ENCODE results near the gene CTPS1. TPM values are rescaled to one million over a fixed set of nuclear protein-coding genes. Genes with fewer than 3 reads are reported as not detected.
A peak's percentile ranks its signal among the peaks of the same experiment; 100 is the strongest.

CTPS1 gene, protein sequence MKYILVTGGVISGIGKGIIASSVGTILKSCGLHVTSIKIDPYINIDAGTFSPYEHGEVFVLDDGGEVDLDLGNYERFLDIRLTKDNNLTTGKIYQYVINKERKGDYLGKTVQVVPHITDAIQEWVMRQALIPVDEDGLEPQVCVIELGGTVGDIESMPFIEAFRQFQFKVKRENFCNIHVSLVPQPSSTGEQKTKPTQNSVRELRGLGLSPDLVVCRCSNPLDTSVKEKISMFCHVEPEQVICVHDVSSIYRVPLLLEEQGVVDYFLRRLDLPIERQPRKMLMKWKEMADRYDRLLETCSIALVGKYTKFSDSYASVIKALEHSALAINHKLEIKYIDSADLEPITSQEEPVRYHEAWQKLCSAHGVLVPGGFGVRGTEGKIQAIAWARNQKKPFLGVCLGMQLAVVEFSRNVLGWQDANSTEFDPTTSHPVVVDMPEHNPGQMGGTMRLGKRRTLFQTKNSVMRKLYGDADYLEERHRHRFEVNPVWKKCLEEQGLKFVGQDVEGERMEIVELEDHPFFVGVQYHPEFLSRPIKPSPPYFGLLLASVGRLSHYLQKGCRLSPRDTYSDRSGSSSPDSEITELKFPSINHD
- total RNA-seq: 100 to 1,000 TPM; 100 to 102 TPM

DNA sequence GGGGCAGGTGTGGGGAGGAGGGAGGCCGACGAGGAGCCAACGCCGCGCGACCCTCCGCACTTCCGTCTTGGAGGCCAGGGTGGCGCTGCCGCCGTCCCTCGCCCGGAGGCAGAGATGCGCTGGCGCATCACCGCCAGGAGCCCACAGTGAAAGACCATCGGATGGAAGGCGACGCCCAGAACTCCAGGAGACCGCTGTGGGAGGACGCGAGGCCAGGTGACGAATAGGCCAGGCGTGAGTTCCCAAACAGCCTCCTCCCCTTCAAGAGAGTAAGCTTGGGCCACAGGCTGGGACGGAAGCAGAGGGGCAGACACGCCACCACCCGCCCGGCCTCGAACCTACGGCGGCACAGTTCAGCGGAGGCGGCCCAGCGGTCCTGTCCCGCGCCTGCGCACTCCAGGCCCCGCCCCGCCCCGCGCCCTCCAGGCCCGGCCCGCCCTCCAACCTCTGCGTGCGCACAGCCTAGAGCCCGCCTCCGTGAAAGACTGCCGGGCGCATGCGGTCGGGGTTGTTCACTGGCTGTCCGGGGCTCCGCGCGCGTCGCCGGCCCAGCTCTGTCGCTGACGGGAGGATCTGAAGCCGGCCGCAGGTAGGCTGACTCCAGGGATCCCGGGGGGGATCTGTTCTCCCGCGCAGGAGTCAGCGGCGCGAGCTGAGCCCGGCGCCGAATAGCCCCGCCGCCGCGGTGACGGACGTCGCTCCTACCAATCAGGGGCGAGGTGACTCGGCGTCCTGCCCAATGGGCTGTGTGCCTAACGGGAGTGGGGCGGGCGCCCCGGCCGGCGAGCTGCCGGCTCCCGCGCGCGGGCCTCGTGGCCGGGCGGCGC is at the start of gene CTPS1:
Gene CTPS1, plus strand, starts transcription at position 456 of the 827 bp plus-strand sequence. CDS start 3,595 bp downstream, outside the sequence.
- ChIA-PET CTCF (interaction anchor here (1.9 to 2.6 kb wide), 3 partner anchors 24 to 29 kb away, joined by 6 to 12 read pairs (median 10); no protein-coding TSS in a partner anchor), POLR2A (interaction anchor here (0.5 to 2.4 kb wide), 23 partner anchors 9 to 448 kb away, joined by 3 to 17 read pairs (median 4); partner anchors contain the start of genes CITED4, SLFNL1 and ZNF684)
- H3K4me1 Mint-ChIP-seq (ENCODE audit: low read depth): peaks cover 47% of the 10 kb centered on the region
- peak; percentile 88 for ATAC-seq
- no peaks in the 10 kb centered on the region for H3K9me3 Mint-ChIP-seq
- H3K27ac Mint-ChIP-seq: peak within 1 kb of the TSS; percentile 95
- TF ChIP-seq, protein P1, sequence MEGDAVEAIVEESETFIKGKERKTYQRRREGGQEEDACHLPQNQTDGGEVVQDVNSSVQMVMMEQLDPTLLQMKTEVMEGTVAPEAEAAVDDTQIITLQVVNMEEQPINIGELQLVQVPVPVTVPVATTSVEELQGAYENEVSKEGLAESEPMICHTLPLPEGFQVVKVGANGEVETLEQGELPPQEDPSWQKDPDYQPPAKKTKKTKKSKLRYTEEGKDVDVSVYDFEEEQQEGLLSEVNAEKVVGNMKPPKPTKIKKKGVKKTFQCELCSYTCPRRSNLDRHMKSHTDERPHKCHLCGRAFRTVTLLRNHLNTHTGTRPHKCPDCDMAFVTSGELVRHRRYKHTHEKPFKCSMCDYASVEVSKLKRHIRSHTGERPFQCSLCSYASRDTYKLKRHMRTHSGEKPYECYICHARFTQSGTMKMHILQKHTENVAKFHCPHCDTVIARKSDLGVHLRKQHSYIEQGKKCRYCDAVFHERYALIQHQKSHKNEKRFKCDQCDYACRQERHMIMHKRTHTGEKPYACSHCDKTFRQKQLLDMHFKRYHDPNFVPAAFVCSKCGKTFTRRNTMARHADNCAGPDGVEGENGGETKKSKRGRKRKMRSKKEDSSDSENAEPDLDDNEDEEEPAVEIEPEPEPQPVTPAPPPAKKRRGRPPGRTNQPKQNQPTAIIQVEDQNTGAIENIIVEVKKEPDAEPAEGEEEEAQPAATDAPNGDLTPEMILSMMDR (IDR thresholded peaks at IDR 0.05): peak; percentile 50
- peaks cover 41% of the 10 kb centered on the region for H3K36me3 Mint-ChIP-seq (ENCODE audit: low read depth)
- peak; percentile 96 for DNase-seq
- peak within 1 kb of the TSS; percentile 91 for H3K4me3 Mint-ChIP-seq
- intact Hi-C loops (cut with micrococcal nuclease): no loop called here
- H3K27me3 Mint-ChIP-seq: no peaks in the 10 kb centered on the region

DNA sequence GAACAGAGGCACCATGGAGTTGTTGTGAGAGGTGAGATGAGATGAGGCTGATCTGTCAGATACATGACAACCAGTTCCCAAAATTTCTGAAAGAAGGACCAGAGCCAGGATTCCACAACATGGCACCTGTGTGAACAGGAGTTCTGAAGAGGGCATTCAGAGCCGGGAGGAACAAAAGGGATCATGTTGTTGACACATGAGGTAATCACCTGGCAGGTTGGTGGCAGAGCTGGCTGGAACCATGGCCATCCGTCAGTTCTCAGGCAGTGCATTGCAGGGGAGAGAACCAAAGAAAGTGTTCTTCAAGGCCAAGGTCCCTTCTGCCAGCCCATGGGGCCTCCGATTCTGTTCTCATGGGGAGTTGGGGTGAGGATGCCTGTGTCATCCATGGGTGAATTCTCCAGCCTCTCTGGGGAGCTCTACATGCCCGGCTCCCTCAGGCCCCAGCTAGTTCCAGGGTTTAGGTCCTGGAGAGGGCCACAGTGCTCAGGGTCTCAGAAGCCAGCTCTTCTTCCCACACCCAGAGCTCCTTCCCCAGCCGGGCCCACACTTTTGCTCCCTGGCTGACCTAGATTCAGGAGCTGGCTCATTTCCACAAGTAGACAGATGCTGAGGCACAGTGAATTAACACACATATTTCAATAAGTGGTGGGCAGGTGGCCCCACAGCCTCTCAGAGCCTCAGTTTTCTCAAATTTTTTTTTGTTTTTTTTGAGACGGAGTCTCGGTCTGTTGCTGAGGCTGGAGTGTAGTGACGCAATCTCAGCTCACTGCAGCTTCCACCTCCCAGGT is 49.1 kb upstream of the CTPS1 start:
- H3K4me1 Mint-ChIP-seq (ENCODE audit: low read depth): no peaks in the 10 kb centered on the region
- no peak overlapping the region for H3K4me3 Mint-ChIP-seq
- ChIA-PET POLR2A (no interaction called here), CTCF (interaction anchor here (1.0 to 2.0 kb wide), 3 partner anchors 11 to 23 kb away, joined by 3 to 6 read pairs (median 4); no protein-coding TSS in a partner anchor)
- intact Hi-C loops (cut with micrococcal nuclease): no loop called here
- no peak overlapping the region for H3K27ac Mint-ChIP-seq
- ATAC-seq: no peak
- no peaks in the 10 kb centered on the region for H3K36me3 Mint-ChIP-seq (ENCODE audit: low read depth)
- H3K27me3 Mint-ChIP-seq: no peaks in the 10 kb centered on the region
- TF ChIP-seq, protein P1 (IDR thresholded peaks at IDR 0.05): no peak
- no peak for DNase-seq
- H3K9me3 Mint-ChIP-seq: no peaks in the 10 kb centered on the region

DNA sequence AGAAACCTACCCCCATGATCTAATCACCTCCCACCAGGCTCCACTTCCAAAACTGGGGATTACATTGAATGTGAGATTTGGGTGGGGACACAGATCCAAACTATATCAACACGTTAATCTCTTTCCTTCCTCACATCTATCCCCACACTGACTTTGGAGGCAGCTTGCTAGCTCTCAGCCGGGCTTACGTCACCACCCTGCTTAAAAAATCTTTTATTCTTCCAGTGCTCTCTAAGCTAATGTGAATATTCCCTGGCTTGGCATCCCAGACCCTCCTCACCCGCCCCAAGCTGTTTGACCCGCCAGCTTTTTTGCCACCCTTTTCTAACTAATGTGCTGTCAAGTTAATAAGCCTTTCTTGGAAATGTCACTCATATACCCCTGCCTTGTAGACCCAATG is 47.9 kb upstream of the CTPS1 start:
- Mint-ChIP-seq H3K4me1 (ENCODE audit: low read depth) (no peaks in the 10 kb centered on the region), H3K9me3 (no peaks in the 10 kb centered on the region), H3K4me3 (no peak overlapping the region), H3K36me3 (ENCODE audit: low read depth) (no peaks in the 10 kb centered on the region), H3K27me3 (no peaks in the 10 kb centered on the region), H3K27ac (no peak overlapping the region)
- ChIA-PET POLR2A (no interaction called here), CTCF (interaction anchor here (1.9 kb wide), 1 partner anchor 21 kb away, joined by 7 read pairs; no protein-coding TSS in a partner anchor)
- DNase-seq: no peak
- TF ChIP-seq, protein P1 (IDR thresholded peaks at IDR 0.05): no peak
- ATAC-seq: no peak
- intact Hi-C loops (cut with micrococcal nuclease): no loop called here

DNA sequence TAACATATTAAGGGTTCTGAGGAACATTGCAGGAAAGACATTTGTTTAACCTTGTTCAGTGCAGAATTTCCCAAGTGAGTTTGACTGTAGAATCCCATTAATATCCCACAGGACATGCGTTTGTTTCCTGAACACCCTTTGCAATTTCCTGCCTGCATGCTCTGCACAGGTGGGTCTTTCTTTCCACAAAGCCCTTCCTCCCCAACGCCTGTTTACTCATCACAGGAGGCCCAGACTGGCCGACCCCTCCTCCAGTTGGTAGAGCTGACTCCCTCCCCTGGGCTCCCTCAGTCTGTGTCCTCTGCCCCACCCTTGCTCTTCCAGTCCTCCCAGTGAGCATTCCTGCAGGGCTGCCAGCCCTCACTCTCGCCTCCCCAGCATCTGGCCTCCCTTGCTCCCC is 47.5 kb upstream of the CTPS1 start:
- intact Hi-C loops (cut with micrococcal nuclease): no loop called here
- Mint-ChIP-seq H3K36me3 (ENCODE audit: low read depth) (no peaks in the 10 kb centered on the region), H3K27me3 (no peaks in the 10 kb centered on the region), H3K9me3 (no peaks in the 10 kb centered on the region), H3K4me1 (ENCODE audit: low read depth) (no peaks in the 10 kb centered on the region), H3K4me3 (no peak overlapping the region), H3K27ac (no peak overlapping the region)
- ATAC-seq: no peak
- TF ChIP-seq, protein P1 (IDR thresholded peaks at IDR 0.05): no peak
- CTCF ChIA-PET: interaction anchor here (1.9 kb wide), 1 partner anchor 20 kb away, joined by 7 read pairs; no protein-coding TSS in a partner anchor
- POLR2A ChIA-PET: no interaction called here
- no peak for DNase-seq

All from activated CD8-positive, alpha-beta T cell treated with anti-CD3 and anti-CD28 coated beads for 36 hours (primary cell).